HS-27A (cell line): ENCODE measurements around the gene BEND4.
"Not testable (repeated sequence)": the region's sequence is repeated elsewhere in the genome, so short reads cannot be mapped to it uniquely, and the experiment has no call there.

Source experiments
- DNase-seq: peaks from one replicate; pipeline ENCODE4 v3.0.0-alpha.2; 2012; ENCODE audit warnings: low read depth, missing footprints

Gene BEND4

DNA sequence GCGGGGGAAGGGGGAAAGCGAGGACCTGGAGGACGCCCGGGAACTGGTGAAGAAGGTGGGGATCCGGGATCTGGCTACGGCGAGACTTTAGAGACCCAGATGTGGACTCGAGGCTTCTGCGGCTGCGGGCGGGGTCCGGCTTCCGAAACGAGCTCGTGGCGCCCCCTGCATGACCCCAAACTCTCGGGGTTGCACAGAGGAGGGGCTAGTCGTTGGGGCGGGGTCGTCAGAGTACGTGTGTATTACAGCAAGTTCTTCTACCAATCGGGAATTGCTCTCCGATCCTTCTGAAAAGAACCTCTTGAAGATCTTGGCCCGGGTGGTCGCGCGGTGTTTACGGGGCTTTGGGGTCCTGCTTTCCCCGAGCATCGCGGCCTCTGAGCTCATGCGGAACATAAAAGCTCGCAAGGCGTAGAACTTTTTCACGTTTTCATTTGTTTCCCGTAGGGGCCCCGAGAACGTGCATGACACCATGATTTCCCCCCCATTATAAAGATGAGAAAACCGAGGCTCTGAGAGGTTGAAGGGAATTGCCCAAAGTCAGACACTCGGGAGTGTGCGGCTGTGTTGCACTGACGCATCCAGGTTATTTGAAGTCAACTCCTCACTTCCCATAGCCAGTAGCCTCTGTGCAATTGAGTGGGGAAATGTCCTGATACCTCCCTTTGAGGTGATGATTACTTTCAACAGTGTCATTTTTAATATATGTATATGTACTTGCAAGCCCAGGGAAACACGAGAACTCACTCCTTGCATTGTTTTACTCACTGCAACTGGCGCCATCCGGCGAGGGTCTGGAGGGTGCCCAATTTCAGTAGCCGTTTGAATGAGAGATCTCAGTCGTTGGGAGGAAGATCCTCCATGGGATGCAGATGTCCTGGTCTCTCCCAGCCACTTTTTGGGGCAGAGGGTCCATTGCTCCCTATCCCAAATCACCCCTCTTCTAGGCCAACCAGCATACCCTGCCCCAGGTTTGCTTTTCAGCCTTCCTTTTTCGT is at the start of gene BEND4:
Gene BEND4, minus strand, starts transcription at position 149 of the 998 bp plus-strand sequence. CDS start 512 bp downstream, outside the sequence.
- DNase-seq = no peak

GRCh38 chr4:42197341-42197740 is 44.9 kb upstream of the BEND4 start:
- no peak for DNase-seq

GRCh38 chr4:42172921-42173320 is 20.5 kb upstream of the BEND4 start:
- no peak for DNase-seq

DNA sequence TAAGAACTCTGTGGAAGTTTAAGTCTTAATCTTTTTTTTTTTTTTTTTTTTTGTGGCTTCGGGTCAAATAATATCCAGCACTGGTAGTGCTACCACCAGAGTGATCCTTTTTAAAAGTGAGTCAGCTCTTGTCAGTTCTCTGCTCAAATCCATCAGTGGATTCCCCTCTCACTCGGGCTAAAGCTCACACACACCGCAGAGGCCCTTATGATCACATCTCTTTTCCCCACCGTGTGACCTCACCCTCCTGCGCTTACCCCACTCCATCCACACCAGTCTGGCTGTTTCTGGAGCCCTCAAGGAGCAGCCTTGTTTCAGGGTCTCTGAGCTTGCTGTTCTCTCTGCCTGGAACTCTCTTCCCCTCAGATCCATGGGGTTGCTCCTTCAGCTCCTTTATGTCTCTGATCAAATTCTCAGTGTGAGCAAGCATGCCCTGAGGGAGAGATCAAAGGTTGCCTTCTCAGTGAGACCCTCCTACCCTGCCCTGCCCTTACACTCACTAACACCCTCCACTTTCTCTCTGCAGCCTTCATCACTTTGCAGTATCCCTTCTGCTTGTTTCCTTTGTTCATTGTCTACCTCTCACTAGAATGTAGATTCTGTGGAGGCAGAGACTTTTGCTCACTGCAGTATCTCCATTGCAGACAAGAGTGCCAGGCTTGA is 19.8 kb upstream of the BEND4 start:
- DNase-seq = no peak

DNA sequence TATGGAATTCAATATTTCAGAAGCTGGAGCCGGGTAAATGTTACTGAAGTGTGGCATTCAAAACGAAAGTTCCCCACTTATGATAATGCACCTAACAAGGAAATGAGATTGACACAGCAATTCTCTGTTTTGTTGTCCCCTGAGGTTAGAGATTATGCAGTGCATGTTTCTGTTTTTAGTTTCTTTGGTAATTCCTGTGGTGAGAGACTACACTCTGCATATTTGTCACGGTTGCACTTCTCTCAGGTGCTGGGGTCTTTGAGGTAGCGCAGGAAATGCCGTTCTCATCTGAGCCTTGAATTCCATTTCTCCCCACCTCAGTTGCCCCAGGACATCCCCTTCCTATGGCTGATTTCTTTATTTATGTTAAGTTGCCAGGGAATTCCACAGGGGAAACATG is 15.3 kb upstream of the BEND4 start:
- DNase-seq = no peak

GRCh38 chr4:42166186-42166585 is 13.7 kb upstream of the BEND4 start:
- not testable (repeated sequence) for DNase-seq

DNA sequence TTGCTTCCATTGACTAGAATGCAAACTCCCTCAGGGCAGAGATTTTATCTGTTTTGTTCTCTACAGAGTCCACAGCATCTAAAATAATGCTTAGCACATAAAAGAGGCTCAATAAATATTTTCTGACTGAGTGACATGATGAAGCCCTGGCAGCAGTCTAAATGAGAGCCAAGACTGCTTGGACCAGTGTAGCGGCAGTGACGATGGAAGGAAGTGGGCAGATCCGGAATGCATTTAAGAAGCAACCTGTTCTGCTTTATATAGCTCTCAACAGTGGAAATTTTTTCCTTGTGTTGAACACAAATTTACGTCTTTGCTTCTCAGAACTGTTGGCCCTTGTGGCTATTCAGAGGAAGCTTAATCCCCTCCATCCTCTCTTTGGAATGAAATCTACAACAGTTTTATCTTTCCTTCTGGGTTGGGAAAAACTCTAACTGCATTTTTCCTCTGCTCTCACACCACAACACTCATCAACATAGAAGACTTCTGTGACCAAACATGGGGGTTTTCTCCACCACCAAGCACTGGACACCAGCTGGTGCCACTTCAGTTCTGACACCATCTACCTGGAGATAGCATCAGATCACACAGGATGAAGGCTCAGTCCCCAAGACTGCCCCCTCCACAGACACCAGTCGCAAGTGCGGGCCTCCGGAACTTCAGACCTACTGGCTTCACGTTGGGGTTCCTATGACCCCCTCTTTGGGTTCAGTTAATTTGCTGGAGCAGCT is 7.0 kb upstream of the BEND4 start:
- no peak for DNase-seq

- no peak for DNase-seq
Observed at GRCh38 chr4:42151568-42152506, 618 bp downstream of the BEND4 start.

DNA sequence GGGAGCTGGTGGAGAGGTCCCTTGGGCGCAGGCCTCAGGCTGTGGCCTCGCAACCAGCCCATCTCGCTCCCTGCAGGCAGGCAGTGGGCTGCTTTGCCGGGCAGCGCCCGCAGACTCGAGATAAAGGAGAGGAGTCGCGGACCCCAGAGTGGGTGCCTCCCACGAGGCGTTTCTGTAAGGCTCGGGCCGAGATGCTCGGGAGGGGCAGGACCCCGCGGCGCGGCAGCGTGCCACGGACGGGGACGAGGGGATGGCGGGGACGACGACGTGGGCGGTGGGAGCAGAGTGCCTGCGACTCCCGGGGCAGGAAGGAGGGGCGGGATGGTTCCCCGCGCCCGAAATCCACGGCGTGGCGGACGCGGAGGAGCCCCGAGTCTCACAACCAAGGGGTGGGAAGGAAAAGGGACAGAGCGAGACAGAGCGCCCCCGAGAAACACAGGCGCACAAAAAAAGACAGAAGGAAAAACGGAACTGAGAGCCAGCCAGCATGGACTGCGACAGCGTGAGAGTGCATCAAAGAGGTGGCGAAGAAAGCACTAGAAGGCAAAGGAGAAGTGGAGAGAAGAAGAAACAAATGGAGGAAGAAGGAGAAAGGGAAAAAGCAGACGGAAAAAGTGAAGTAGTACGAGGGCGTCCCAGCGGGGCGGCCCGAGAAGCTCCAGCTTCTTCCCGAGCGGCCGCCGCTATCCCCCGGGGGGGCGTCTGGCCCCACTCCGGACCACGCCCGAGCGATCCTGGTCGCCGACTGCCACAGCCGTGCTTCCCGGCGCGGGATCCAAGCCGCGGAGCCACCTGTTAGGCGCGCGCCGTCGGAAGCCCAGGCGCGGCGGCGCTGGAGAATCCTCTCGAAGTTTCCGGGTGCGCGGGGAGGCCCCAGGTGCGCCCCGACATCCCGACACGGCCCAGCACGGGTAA is 1.5 kb downstream of the BEND4 start:
- DNase-seq = no peak

GRCh38 chr4:42149004-42149403 is 3.5 kb downstream of the BEND4 start:
- no peak for DNase-seq

DNA sequence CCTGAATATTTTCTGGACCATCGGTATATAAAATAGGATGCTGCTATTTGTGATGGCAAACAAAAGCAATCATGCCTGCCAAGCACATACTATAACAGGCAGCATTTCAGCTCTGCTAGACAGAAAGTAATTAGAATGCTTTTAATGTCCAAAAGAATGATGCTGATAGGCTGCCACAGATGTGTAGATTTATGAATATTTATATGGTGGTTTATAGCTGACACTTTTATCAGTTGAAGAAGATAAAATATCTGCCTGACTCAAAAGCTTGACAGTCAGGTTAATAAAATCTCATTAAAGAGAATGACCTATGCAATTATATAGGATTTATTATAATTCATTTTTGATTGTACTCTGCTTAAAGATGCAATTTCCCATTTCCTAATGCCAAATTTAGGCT is 4.0 kb downstream of the BEND4 start:
- no peak for DNase-seq

DNA sequence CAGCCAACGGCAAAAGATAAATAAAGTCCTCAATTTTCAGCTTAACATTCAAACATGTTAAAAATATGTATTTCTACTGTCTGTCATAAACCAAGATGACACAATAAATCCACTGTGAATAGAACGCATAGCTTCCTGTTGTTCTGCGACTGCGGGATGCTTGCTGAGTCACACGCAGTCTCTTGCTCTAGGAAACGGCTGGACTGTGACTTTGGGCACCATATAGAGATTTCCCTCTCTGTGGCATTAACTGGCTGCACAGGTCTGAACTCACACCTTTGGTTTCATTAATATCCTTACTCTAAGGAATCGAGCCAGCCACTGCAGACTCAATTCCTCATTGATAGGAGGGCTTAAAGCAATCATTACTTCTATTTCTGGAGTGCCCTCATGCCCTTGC is 8.4 kb downstream of the BEND4 start:
- DNase-seq = no peak

GRCh38 chr4:42142591-42142990 is 9.9 kb downstream of the BEND4 start:
- DNase-seq = no peak

DNA sequence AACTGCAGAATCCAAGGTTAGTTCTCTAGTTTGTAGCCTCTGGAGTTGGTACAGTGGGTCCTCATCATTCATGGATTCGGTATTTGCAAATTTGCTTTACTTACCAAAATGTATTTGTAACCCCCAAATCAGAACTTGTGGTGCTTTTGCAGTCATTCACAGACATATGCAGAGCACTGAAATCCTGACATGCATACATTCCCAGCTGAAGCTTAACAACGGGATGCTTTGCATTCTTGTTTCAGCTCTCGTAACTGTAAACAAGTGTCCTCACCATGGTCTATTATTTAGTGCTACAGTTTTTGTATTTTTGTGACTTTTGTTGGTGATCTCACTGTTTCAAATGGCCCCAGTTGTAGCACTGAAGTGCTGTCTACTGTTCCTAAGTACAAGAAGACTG is 16.1 kb downstream of the BEND4 start:
- no peak for DNase-seq

GRCh38 chr4:42133006-42133405 is 19.4 kb downstream of the BEND4 start:
- no peak for DNase-seq

GRCh38 chr4:42132099-42132498 is 20.4 kb downstream of the BEND4 start:
- DNase-seq = no peak

DNA sequence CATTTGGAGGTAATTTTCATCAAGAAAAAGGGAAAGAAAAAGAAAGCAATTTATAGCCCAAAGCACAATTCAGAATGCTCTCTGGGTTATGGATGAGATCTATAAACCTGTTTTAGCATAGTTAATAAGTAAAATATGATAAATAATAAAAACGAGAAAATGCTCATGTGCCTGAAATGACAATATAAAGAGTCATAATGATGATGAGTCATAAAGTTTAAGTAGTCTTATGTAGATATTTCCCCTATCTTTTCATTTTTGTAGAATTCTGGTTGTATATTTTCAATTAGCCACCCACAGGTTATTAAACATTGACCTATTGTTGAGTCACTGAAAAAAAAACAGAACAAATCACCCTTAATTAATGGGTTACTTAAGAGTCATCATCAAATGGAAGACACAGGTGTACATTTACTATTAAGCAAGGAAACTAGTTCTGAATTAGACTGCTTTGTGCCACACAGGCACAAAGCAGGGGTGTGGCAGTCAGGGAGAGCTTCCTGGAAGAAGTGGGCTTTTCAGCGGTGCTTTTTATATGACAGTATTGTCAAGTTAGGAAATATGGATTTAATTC is 29.3 kb downstream of the BEND4 start:
- no peak for DNase-seq

- no peak for DNase-seq
Observed at GRCh38 chr4:42122237-42122636, 30.2 kb downstream of the BEND4 start.

- no peak for DNase-seq
Observed at GRCh38 chr4:42119886-42120285, 32.6 kb downstream of the BEND4 start.

DNA sequence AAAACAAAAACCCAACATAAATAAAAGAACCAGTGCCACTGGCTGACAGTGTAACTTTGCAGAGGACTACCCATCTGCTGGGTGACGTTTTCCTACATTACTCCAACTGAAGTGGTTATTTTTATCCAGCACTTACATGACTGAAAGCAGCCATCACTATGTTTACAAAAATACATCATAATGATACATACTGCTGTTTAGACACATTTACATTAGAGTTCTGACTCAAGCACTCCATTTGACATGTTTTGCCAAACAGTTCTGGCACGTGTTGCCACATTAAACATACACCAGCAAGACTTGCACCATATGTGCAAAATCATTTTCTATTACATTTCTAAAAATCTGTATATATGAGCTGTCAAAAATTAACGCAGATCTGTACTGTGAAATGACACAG is 39.6 kb downstream of the BEND4 start:
- DNase-seq = no peak
